Measurements from ENCODE around the gene MEGF8.

The MEGF8 gene

GRCh38 chr19:42322305-42322704 is 3.1 kb upstream of the MEGF8 start:
- no peak for TF ChIP-seq RARB (CRISPR knock-in tag; IDR thresholded peaks at IDR 0.05)
- TF ChIP-seq ZNF8 (CRISPR knock-in tag; IDR thresholded peaks at IDR 0.05), result no peak
- no peak for TF ChIP-seq SNAI2 (CRISPR knock-in tag; IDR thresholded peaks at IDR 0.05)
- no peak for TF ChIP-seq POU6F1 (CRISPR knock-in tag; IDR thresholded peaks at IDR 0.05; ENCODE audit: borderline replicate concordance, low read depth)
- no peak for TF ChIP-seq ZFP30 (CRISPR knock-in tag; IDR thresholded peaks at IDR 0.05)
- no peak for ATAC-seq

- no peak for ATAC-seq
- TF ChIP-seq CSRNP3 (CRISPR knock-in tag; IDR thresholded peaks at IDR 0.05) (no peak), ZNF70 (CRISPR knock-in tag; IDR thresholded peaks at IDR 0.05) (no peak), PPARA (CRISPR knock-in tag; IDR thresholded peaks at IDR 0.05; ENCODE audit: borderline replicate concordance) (no peak), CSDC2 (CRISPR knock-in tag; IDR thresholded peaks at IDR 0.05) (no peak), BACH2 (CRISPR knock-in tag; IDR thresholded peaks at IDR 0.05; ENCODE audit: borderline replicate concordance) (no peak), PATZ1 (CRISPR knock-in tag; IDR thresholded peaks at IDR 0.05; ENCODE audit: borderline replicate concordance) (no peak), TCF4 (CRISPR knock-in tag; IDR thresholded peaks at IDR 0.05; ENCODE audit: borderline replicate concordance) (no peak), GLIS3 (CRISPR knock-in tag; IDR thresholded peaks at IDR 0.05) (no peak), ESRRG (CRISPR knock-in tag; IDR thresholded peaks at IDR 0.05) (no peak), RARB (CRISPR knock-in tag; IDR thresholded peaks at IDR 0.05) (no peak), ZNF565 (CRISPR knock-in tag; conservative IDR thresholded peaks at IDR 0.05; ENCODE audit: low read depth) (no peak), ZC3H10 (CRISPR knock-in tag; IDR thresholded peaks at IDR 0.05) (no peak), ISL1 (CRISPR knock-in tag; IDR thresholded peaks at IDR 0.05) (no peak), POU6F1 (CRISPR knock-in tag; IDR thresholded peaks at IDR 0.05; ENCODE audit: borderline replicate concordance, low read depth) (no peak), ZFP30 (CRISPR knock-in tag; IDR thresholded peaks at IDR 0.05) (no peak)
Measured at GRCh38 chr19:42323473-42323851, 2.0 kb upstream of the MEGF8 start.

GRCh38 chr19:42323852-42324654 is 1.4 kb upstream of the MEGF8 start:
- TF ChIP-seq CSRNP3 (CRISPR knock-in tag; IDR thresholded peaks at IDR 0.05), result no peak
- no peak for TF ChIP-seq ARNTL (CRISPR knock-in tag; IDR thresholded peaks at IDR 0.05; ENCODE audit: borderline replicate concordance, low read depth)
- no peak for TF ChIP-seq ZNF8 (CRISPR knock-in tag; IDR thresholded peaks at IDR 0.05)
- no peak for TF ChIP-seq ZFP3 (CRISPR knock-in tag; IDR thresholded peaks at IDR 0.05)
- no peak for ATAC-seq

- ATAC-seq, result no peak
- peak; percentile 76; the same call in 1 of the 2 replicates for TF ChIP-seq CSRNP3 (CRISPR knock-in tag; IDR thresholded peaks at IDR 0.05)
- no peak for TF ChIP-seq BACH2 (CRISPR knock-in tag; IDR thresholded peaks at IDR 0.05; ENCODE audit: borderline replicate concordance)
Measured at GRCh38 chr19:42324655-42325307, 654 bp upstream of the MEGF8 start.

Data from SK-N-SH treated with all-trans-retinoic acid at 6 μM for 48 hours (cell line).